GM23338 (cell line): ENCODE data around the gene LRBA.

Source experiments
- TF ChIP-seq, protein P1 (sequence below): IDR thresholded peaks from one replicate; pipeline ENCODE4 v1.6.1; 2018; ENCODE audit warnings: antibody characterized with exemption; ENCODE audit not compliant: unreplicated experiment
- TF ChIP-seq, protein P2 (sequence below), 2 experiments: fragments of 200-600 bp in 1 of 2; sonication (generic) in 1 of 2; conservative IDR thresholded peaks; 2 replicates each; pipeline versions ENCODE4 v1.5.1 to v1.6.1; 2016 to 2017; ENCODE audit warnings: antibody characterized with exemption in 2 of 2, low read depth in 2 of 2, mild to moderate bottlenecking in 2 of 2, moderate library complexity in 1 of 2

DNA sequence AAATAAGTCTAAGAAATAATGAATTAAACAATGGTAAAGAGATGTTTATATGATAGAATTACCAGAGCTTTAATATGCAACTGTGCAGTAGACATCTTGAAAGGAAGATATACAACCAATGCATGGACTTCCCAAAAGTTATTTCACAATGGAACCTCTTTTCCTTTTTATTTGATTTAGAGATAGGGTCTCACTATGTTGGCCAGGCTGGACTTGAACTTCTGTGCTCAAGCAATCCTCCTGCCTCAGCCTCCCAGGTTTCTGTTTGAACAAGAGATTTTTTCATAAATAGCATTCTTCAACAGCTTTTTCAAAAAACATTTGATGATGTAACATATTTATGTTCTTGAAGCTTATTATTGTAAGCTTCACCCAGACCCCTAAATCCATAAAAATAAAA, 72.0 kb downstream of the LRBA start:
- TF ChIP-seq, protein P1, sequence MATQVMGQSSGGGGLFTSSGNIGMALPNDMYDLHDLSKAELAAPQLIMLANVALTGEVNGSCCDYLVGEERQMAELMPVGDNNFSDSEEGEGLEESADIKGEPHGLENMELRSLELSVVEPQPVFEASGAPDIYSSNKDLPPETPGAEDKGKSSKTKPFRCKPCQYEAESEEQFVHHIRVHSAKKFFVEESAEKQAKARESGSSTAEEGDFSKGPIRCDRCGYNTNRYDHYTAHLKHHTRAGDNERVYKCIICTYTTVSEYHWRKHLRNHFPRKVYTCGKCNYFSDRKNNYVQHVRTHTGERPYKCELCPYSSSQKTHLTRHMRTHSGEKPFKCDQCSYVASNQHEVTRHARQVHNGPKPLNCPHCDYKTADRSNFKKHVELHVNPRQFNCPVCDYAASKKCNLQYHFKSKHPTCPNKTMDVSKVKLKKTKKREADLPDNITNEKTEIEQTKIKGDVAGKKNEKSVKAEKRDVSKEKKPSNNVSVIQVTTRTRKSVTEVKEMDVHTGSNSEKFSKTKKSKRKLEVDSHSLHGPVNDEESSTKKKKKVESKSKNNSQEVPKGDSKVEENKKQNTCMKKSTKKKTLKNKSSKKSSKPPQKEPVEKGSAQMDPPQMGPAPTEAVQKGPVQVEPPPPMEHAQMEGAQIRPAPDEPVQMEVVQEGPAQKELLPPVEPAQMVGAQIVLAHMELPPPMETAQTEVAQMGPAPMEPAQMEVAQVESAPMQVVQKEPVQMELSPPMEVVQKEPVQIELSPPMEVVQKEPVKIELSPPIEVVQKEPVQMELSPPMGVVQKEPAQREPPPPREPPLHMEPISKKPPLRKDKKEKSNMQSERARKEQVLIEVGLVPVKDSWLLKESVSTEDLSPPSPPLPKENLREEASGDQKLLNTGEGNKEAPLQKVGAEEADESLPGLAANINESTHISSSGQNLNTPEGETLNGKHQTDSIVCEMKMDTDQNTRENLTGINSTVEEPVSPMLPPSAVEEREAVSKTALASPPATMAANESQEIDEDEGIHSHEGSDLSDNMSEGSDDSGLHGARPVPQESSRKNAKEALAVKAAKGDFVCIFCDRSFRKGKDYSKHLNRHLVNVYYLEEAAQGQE: no peak
- TF ChIP-seq, protein P2, sequence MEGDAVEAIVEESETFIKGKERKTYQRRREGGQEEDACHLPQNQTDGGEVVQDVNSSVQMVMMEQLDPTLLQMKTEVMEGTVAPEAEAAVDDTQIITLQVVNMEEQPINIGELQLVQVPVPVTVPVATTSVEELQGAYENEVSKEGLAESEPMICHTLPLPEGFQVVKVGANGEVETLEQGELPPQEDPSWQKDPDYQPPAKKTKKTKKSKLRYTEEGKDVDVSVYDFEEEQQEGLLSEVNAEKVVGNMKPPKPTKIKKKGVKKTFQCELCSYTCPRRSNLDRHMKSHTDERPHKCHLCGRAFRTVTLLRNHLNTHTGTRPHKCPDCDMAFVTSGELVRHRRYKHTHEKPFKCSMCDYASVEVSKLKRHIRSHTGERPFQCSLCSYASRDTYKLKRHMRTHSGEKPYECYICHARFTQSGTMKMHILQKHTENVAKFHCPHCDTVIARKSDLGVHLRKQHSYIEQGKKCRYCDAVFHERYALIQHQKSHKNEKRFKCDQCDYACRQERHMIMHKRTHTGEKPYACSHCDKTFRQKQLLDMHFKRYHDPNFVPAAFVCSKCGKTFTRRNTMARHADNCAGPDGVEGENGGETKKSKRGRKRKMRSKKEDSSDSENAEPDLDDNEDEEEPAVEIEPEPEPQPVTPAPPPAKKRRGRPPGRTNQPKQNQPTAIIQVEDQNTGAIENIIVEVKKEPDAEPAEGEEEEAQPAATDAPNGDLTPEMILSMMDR (conservative IDR thresholded peaks at IDR 0.05; ENCODE audit: low read depth in 2 of 2): no peak
